ENCODE results near the gene RNF227. TPM values are rescaled to one million over a fixed set of nuclear protein-coding genes. Genes with fewer than 3 reads are reported as not detected.
A peak's percentile ranks its signal among the peaks of the same experiment; 100 is the strongest.

Gene RNF227
- total and polyA plus RNA-seq, 2 of the 8 experiments (the other 6 are each of a cell fraction or from before 2014, with no cell fraction given), result 0.63 to 1.7 TPM

DNA sequence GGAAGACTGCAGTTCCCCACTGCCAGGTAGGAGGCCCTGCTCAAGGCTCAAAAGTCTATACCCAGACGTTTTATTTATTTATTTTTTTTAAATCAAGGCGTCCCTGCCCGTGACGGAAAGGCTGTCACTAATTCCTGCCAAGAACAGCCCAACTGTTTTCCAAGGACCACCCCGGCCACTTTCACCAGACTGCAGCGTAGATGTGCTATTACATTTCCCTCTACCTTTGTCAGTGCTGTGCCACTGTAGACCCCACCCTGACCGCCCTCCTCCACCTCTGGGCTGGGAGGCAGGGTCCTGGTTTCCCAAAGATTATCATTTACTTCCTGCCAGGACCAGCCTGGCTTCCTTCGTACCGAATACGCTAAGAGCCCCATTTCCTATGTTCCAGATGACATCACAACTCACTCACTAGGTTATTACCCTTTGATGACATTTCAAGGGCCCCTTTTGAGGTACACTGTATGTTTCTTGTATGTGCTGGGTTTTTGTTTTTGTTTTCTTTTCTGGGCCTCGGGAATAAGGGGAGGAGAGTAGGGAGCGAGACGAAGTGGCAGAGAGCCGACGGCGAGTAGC, 6.3 kb upstream of the RNF227 start:
- no peaks in the 10 kb centered on the region for H3K79me1 ChIP-seq (ENCODE audit: low read depth, low read length)
- H3K4me3 ChIP-seq (ENCODE audit: extremely low read depth in 1 of 4, insufficient read depth in 2 of 4, low read depth in 3 of 4, low read length in 4 of 4), result peak overlapping the region; percentile 7 to 53 (median 26); a peak in 5 of 8 replicates
- no peak overlapping the region for H4K8ac ChIP-seq (ENCODE audit: extremely low read depth, insufficient read depth, low read length)
- H3K4me2 ChIP-seq (ENCODE audit: insufficient read depth in 1 of 2, low read depth in 2 of 2, low read length in 2 of 2), result peak overlapping the region; percentile 63 to 69
- CTCF ChIA-PET (ENCODE audit: partially characterized antibody), result interaction anchor here (1.0 to 2.3 kb wide), 9 partner anchors 10 to 135 kb away, joined by 3 to 10 read pairs (median 4); partner anchors contain the start of gene CNTROB
- no peak overlapping the region for H2BK15ac ChIP-seq (ENCODE audit: low read length)
- no peak overlapping the region for H2BK120ac ChIP-seq (replicated peaks; ENCODE audit: low read depth, low read length)
- no peak overlapping the region; the same call in 1 of the 2 replicates for H2BK5ac ChIP-seq (ENCODE audit: low read depth, low read length)
- no peak overlapping the region for H3K27ac ChIP-seq (ENCODE audit: low read depth, low read length)
- H3K4me1 ChIP-seq (replicated peaks in 1 of 4; ENCODE audit: control insufficient read depth in 3 of 4, insufficient read depth in 4 of 4, low read length in 3 of 4), result peaks cover 3 to 13% (median 5%) of the 10 kb centered on the region in 4 experiments
- no peak for FAIRE-seq
- no peak overlapping the region for H4K5ac ChIP-seq (ENCODE audit: insufficient read length, low read depth, low read length)
- peak overlapping the region; percentile 71; the same call in 1 of the 2 replicates for H2AFZ ChIP-seq (ENCODE audit: low read length)
- peaks cover 0 to 2% of the 10 kb centered on the region in 2 experiments for H4K20me1 ChIP-seq (replicated peaks in 1 of 2; ENCODE audit: control insufficient read depth in 1 of 2, insufficient read depth in 2 of 2, low read length in 2 of 2)
- no peak overlapping the region for H3K14ac ChIP-seq (ENCODE audit: insufficient read length)
- POLR2A ChIA-PET (ENCODE audit: partially characterized antibody), result interaction anchor here (1.0 to 1.7 kb wide), 3 partner anchors 9 to 83 kb away, joined by 3 to 5 read pairs (median 4); partner anchors contain the start of genes CNTROB and TRAPPC1
- peak overlapping the region; percentile 56; the same call in 1 of the 2 replicates for H3K18ac ChIP-seq (ENCODE audit: extremely low read depth, low read length)
- no peak overlapping the region for H2BK20ac ChIP-seq (ENCODE audit: low read length)
- H3K23ac ChIP-seq (ENCODE audit: insufficient read length), result no peak overlapping the region
- no peak overlapping the region for H2AK5ac ChIP-seq (ENCODE audit: low read depth, low read length)
- WGBS, 2 experiments (ENCODE audit: extremely low coverage in 1 of 2, insufficient coverage in 1 of 2, insufficient read length in 1 of 2, insufficient replicate concordance in 2 of 2, low coverage in 1 of 2, low lambda C conversion rate in 2 of 2, missing lambda C conversion rate in 1 of 2), result 48% methylated on average over 16 of the region's 16 CpGs; no CpG with 5 or more reads in 1 of the 2 experiments
- no peaks in the 10 kb centered on the region for H3K9me3 ChIP-seq (ENCODE audit: insufficient read depth in 2 of 2, low read depth in 1 of 2, low read length in 1 of 2)
- H2BK12ac ChIP-seq (ENCODE audit: low read depth, low read length), result no peak overlapping the region
- H3K56ac ChIP-seq (replicated peaks; ENCODE audit: insufficient read length, low read depth, low read length), result no peak overlapping the region
- H4K91ac ChIP-seq (replicated peaks; ENCODE audit: insufficient read length, low read length), result no peak overlapping the region
- peaks cover 7% of the 10 kb centered on the region; the same call in 1 of the 2 replicates for H3K23me2 ChIP-seq (ENCODE audit: low read depth, low read length)
- H3K9ac ChIP-seq (replicated peaks in 1 of 4; ENCODE audit: extremely low read depth in 1 of 4, low read depth in 3 of 4, low read length in 3 of 4), result no peak overlapping the region; a peak in 1 of 7 replicates
- peaks cover 6 to 62% (median 50%) of the 10 kb centered on the region in 4 experiments for H3K27me3 ChIP-seq (replicated peaks in 1 of 4; ENCODE audit: control insufficient read depth in 3 of 4, extremely low read depth in 1 of 4, insufficient read depth in 3 of 4, low read length in 3 of 4)
- H3K79me2 ChIP-seq (ENCODE audit: control insufficient read depth in 1 of 2, insufficient read depth in 2 of 2, low read length in 2 of 2), result no peaks in the 10 kb centered on the region
- no peak overlapping the region for H3K4ac ChIP-seq (replicated peaks; ENCODE audit: insufficient read length, low read depth, low read length)
- no peaks in the 10 kb centered on the region for H3K36me3 ChIP-seq (ENCODE audit: control insufficient read depth in 2 of 4, insufficient read depth in 4 of 4, low read length in 3 of 4)
- no peak for DNase-seq (ENCODE audit: low read depth in 1 of 2, low spot score in 2 of 2)
- TF ChIP-seq GABPA (IDR thresholded peaks at IDR 0.05; ENCODE audit: borderline replicate concordance, insufficient read depth, low read length), result no peak
- TF ChIP-seq BACH1 (IDR thresholded peaks at IDR 0.05; ENCODE audit: low read length), result no peak
- no peak for TF ChIP-seq ASH2L (IDR thresholded peaks at IDR 0.05; ENCODE audit: low read length)
- no peak for TF ChIP-seq CBX5 (IDR thresholded peaks at IDR 0.05; ENCODE audit: low read depth, low read length)
- TF ChIP-seq NRF1 (IDR thresholded peaks at IDR 0.05; ENCODE audit: low read depth, low read length), result no peak

Measured in H1 (cell line).